ENCODE measurements around the gene ABCA13. TPM values are rescaled to one million over a fixed set of nuclear protein-coding genes. Genes with fewer than 3 reads are reported as not detected.

The ABCA13 gene
- total RNA-seq, 1 donor from 2014 or later, result not detected

GRCh38 chr7:48388911-48389310 lies 217.7 kb downstream of the ABCA13 start:
- no peak overlapping the region for H3K4me3 Mint-ChIP-seq
- Histone ChIP-seq H4K20me1 (ENCODE audit: low read depth) (no peaks in the 10 kb centered on the region), H3K36me3 (no peaks in the 10 kb centered on the region), H3K9ac (no peak overlapping the region), H3F3A (ENCODE audit: low read depth) (no peaks in the 10 kb centered on the region), H2AFZ (replicated peaks) (no peak overlapping the region), H3K27me3 (no peaks in the 10 kb centered on the region), H3K9me3 (ENCODE audit: low read depth) (no peaks in the 10 kb centered on the region), H3K79me2 (ENCODE audit: low read depth) (no peaks in the 10 kb centered on the region), H3K4me2 (no peak overlapping the region), H3K4me1 (no peaks in the 10 kb centered on the region), H3K4me3 (no peak overlapping the region), H3K27ac (no peak overlapping the region)
- H3K9me3 Mint-ChIP-seq, result peaks cover 13% of the 10 kb centered on the region
- H3K36me3 Mint-ChIP-seq, result no peaks in the 10 kb centered on the region
- no peaks in the 10 kb centered on the region for H3K4me1 Mint-ChIP-seq
- peaks cover 4% of the 10 kb centered on the region for H3K27me3 Mint-ChIP-seq (ENCODE audit: insufficient read depth, low read depth)
- no peak overlapping the region for H3K27ac Mint-ChIP-seq
- DNase-seq (ENCODE audit: low spot score), result no peak
- no peak for TF ChIP-seq EZH2 (IDR thresholded peaks at IDR 0.05)
- TF ChIP-seq CTCF (IDR thresholded peaks at IDR 0.05), result no peak
- no peak for TF ChIP-seq EZH2phosphoT487 (IDR thresholded peaks at IDR 0.05)

GRCh38 chr7:48389977-48390376 lies 218.7 kb downstream of the ABCA13 start:
- Histone ChIP-seq H3K4me2 (no peak overlapping the region), H3K27me3 (no peaks in the 10 kb centered on the region), H3K4me1 (no peaks in the 10 kb centered on the region), H3K36me3 (no peaks in the 10 kb centered on the region), H3K27ac (no peak overlapping the region), H3K9me3 (ENCODE audit: low read depth) (no peaks in the 10 kb centered on the region), H3K9ac (no peak overlapping the region), H3K4me3 (no peak overlapping the region), H3F3A (ENCODE audit: low read depth) (no peaks in the 10 kb centered on the region), H4K20me1 (ENCODE audit: low read depth) (no peaks in the 10 kb centered on the region), H2AFZ (replicated peaks) (no peak overlapping the region), H3K79me2 (ENCODE audit: low read depth) (no peaks in the 10 kb centered on the region)
- no peak for DNase-seq (ENCODE audit: low spot score)
- H3K9me3 Mint-ChIP-seq, result peaks cover 13% of the 10 kb centered on the region
- H3K27me3 Mint-ChIP-seq (ENCODE audit: insufficient read depth, low read depth), result peaks cover 6% of the 10 kb centered on the region
- no peak overlapping the region for H3K4me3 Mint-ChIP-seq
- H3K4me1 Mint-ChIP-seq, result no peaks in the 10 kb centered on the region
- no peak overlapping the region for H3K27ac Mint-ChIP-seq
- TF ChIP-seq EZH2phosphoT487 (IDR thresholded peaks at IDR 0.05) (no peak), CTCF (IDR thresholded peaks at IDR 0.05) (no peak), EZH2 (IDR thresholded peaks at IDR 0.05) (no peak)
- H3K36me3 Mint-ChIP-seq, result no peaks in the 10 kb centered on the region

- H2AFZ ChIP-seq (replicated peaks), result no peak overlapping the region
- H3K36me3 Mint-ChIP-seq, result no peaks in the 10 kb centered on the region
- no peak for TF ChIP-seq CTCF (IDR thresholded peaks at IDR 0.05)
- TF ChIP-seq EZH2phosphoT487 (IDR thresholded peaks at IDR 0.05), result no peak
- no peak for TF ChIP-seq EZH2 (IDR thresholded peaks at IDR 0.05)
- no peak overlapping the region for H3K27ac ChIP-seq
- H3K79me2 ChIP-seq (ENCODE audit: low read depth), result no peaks in the 10 kb centered on the region
- H3K4me3 Mint-ChIP-seq, result no peak overlapping the region
- no peaks in the 10 kb centered on the region for H3K4me1 ChIP-seq
- no peak for DNase-seq (ENCODE audit: low spot score)
- no peaks in the 10 kb centered on the region for H3K27me3 ChIP-seq
- H3K4me3 ChIP-seq, result no peak overlapping the region
- no peaks in the 10 kb centered on the region for H3F3A ChIP-seq (ENCODE audit: low read depth)
- peaks cover 13% of the 10 kb centered on the region for H3K9me3 Mint-ChIP-seq
- no peaks in the 10 kb centered on the region for H3K36me3 ChIP-seq
- H3K9me3 ChIP-seq (ENCODE audit: low read depth), result no peaks in the 10 kb centered on the region
- no peak overlapping the region for H3K4me2 ChIP-seq
- H4K20me1 ChIP-seq (ENCODE audit: low read depth), result no peaks in the 10 kb centered on the region
- no peak overlapping the region for H3K27ac Mint-ChIP-seq
- no peaks in the 10 kb centered on the region for H3K4me1 Mint-ChIP-seq
- no peak overlapping the region for H3K9ac ChIP-seq
- H3K27me3 Mint-ChIP-seq (ENCODE audit: insufficient read depth, low read depth), result peaks cover 4% of the 10 kb centered on the region
These were observed 219.4 kb downstream of the ABCA13 start for GRCh38 chr7:48390388-48391327.

Data from neural progenitor cell (in vitro differentiated cells).